Measurements from ENCODE around the gene OR6Q1.

OR6Q1 gene

GRCh38 chr11:58058276-58059006, 27.7 kb downstream of the OR6Q1 start:
- DNase-seq, result peak; percentile 2

GRCh38 chr11:58059007-58059350, 28.2 kb downstream of the OR6Q1 start:
- no peak for DNase-seq

DNA sequence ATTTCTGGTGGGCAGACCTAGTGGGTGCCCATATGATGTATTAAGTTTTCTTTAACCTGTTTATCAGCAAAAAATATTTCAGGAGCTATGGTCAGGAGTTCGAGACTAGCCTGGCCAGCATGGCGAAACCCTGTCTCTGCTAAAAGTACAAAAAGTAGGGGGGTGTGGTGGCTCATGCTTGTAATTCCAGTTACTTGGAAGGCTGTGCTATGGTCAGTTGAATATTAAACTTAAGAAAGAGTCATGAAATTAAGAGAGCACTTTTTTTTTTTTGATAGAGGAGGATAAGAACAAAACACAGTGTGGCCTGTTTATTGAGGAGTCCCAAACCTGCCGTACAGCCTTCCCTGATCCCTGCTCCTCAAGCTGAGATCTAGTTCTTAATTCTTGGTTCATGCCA, 29.8 kb downstream of the OR6Q1 start:
- DNase-seq, result no peak

DNA sequence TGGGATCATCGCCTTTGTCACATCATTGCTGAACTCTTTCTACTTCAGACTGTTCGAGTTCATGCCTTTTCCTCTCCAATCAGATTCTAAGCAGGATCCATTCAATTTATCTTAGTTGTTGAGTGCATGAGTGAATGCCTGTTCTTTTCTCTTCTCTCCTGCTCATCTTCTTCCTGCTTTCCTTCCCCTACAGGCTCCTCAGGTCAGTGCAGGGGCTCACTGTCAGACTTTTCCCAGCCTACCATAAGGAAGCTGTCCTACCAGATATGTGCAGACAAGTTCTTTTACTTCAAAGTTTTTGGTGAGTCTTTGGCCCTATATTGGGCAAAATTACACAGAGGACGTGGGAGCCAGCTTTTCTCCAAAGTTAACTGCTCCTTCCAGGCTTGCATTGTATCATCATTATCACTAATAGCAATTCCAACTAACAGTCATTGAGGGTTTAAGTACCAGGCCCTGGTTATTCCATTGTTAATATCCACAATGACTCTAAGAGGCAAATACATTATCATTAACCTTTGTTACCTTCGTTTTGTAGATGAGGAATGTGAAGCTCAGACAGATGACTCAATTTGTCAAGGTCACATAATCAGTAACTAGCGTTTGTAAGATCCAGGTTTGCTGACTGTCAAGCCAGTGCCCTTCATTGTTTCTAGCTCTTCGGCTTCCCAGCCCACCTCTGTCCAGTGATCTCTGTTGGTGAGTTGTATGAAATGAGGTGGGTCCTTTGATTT, 30.4 kb downstream of the OR6Q1 start:
- DNase-seq, result no peak

DNA sequence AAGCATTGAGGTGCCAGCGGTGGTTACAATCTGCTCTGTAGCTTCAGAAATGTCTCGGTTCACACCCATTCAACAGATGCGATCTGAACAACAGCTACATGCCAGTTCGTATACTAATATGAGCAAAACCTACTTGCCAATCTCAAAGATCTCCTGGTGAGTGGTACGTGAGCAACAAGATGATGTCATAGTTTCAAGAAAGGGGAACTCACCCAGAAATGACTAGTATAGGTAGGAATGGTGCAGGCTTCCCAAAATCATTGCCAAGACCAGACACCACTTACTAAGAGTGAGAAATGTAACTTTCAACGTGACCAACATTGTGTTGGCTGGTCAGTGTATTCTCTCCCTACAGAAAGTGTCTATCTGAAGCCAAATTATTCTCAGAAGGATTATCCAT, 31.1 kb downstream of the OR6Q1 start:
- DNase-seq, result no peak

- no peak for DNase-seq
Measured at GRCh38 chr11:58067685-58068084, 36.9 kb downstream of the OR6Q1 start.

GRCh38 chr11:58068655-58069054, 37.9 kb downstream of the OR6Q1 start:
- no peak for DNase-seq

GRCh38 chr11:58070585-58070984, 39.8 kb downstream of the OR6Q1 start:
- DNase-seq, result no peak

GRCh38 chr11:58075781-58076180, 45.0 kb downstream of the OR6Q1 start:
- no peak for DNase-seq
